C4-2B (cell line): ENCODE data around the gene ATRNL1.

Experiments
- ZFX ChIP-seq: fragments of 450-650 bp; IDR thresholded peaks from 2 replicates; pipeline ENCODE4 v1.6.1; 2017
- TF ChIP-seq, protein P1 (sequence below): fragments of 450-650 bp; conservative IDR thresholded peaks from 2 replicates; pipeline ENCODE4 v1.5.1; 2017; ENCODE audit warnings: mild to moderate bottlenecking

DNA sequence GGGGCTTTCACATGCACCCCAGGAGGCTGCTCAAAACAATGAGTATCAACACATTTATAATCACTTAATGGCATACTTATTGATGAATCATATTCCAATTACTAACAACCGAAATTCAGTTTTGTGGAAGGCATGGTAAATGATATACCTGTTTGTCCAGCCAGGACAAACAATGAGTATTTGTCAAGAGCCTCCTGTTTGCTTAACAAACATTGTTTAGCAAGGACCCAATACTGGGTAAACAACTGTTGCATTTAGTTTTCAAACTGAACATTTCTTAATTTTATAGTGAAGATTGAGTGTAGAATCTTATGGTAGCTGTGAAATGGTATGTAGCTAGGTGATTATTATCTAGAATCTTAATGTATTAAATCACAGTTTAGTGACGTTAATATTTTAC is 473.7 kb downstream of the ATRNL1 start:
- TF ChIP-seq, protein P1, sequence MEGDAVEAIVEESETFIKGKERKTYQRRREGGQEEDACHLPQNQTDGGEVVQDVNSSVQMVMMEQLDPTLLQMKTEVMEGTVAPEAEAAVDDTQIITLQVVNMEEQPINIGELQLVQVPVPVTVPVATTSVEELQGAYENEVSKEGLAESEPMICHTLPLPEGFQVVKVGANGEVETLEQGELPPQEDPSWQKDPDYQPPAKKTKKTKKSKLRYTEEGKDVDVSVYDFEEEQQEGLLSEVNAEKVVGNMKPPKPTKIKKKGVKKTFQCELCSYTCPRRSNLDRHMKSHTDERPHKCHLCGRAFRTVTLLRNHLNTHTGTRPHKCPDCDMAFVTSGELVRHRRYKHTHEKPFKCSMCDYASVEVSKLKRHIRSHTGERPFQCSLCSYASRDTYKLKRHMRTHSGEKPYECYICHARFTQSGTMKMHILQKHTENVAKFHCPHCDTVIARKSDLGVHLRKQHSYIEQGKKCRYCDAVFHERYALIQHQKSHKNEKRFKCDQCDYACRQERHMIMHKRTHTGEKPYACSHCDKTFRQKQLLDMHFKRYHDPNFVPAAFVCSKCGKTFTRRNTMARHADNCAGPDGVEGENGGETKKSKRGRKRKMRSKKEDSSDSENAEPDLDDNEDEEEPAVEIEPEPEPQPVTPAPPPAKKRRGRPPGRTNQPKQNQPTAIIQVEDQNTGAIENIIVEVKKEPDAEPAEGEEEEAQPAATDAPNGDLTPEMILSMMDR = no peak
- TF ChIP-seq ZFX = no peak
